ENCODE results near the gene ZP1. TPM values are rescaled to one million over a fixed set of nuclear protein-coding genes. Genes with fewer than 3 reads are reported as not detected.

ZP1 gene
- total RNA-seq, 4 donors from 2014 or later: 0.94 to 5.5 TPM; not detected in 2

DNA sequence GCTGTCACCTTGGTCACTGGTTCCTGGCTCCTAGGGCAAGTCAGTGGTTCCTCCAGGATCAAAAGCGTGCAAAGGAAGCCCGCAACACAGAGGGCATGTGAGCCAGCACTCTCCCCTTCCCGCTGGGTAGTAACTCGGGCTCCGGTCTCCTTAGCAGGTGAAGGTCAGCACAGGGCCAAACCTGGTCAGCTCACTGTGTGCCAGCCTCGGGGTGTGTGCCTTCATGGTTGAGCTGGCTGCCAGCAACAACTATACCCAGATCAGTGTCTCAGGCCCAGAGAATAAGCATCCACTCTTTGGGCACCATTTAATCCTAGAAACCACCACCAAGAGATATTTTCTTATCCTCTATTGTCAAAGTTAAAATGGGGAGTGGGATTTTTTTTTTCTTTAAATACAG is 41.6 kb upstream of the ZP1 start:
- Histone ChIP-seq H3K9me3 (no peaks in the 10 kb centered on the region), H3K4me3 (no peak overlapping the region), H3K4me1 (no peaks in the 10 kb centered on the region), H3K36me3 (no peaks in the 10 kb centered on the region), H3K27ac (no peak overlapping the region), H3K27me3 (no peaks in the 10 kb centered on the region)
- DNase-seq (ENCODE audit: low spot score in 2 of 2): no peak
- TF ChIP-seq EP300 (IDR thresholded peaks at IDR 0.05) (no peak), POLR2A (IDR thresholded peaks at IDR 0.05) (no peak), POLR2AphosphoS5 (IDR thresholded peaks at IDR 0.05) (no peak)
- TF ChIP-seq, protein P1, sequence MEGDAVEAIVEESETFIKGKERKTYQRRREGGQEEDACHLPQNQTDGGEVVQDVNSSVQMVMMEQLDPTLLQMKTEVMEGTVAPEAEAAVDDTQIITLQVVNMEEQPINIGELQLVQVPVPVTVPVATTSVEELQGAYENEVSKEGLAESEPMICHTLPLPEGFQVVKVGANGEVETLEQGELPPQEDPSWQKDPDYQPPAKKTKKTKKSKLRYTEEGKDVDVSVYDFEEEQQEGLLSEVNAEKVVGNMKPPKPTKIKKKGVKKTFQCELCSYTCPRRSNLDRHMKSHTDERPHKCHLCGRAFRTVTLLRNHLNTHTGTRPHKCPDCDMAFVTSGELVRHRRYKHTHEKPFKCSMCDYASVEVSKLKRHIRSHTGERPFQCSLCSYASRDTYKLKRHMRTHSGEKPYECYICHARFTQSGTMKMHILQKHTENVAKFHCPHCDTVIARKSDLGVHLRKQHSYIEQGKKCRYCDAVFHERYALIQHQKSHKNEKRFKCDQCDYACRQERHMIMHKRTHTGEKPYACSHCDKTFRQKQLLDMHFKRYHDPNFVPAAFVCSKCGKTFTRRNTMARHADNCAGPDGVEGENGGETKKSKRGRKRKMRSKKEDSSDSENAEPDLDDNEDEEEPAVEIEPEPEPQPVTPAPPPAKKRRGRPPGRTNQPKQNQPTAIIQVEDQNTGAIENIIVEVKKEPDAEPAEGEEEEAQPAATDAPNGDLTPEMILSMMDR (IDR thresholded peaks at IDR 0.05): no peak
- 86% methylated on average over 5 of the region's 6 CpGs for WGBS

DNA sequence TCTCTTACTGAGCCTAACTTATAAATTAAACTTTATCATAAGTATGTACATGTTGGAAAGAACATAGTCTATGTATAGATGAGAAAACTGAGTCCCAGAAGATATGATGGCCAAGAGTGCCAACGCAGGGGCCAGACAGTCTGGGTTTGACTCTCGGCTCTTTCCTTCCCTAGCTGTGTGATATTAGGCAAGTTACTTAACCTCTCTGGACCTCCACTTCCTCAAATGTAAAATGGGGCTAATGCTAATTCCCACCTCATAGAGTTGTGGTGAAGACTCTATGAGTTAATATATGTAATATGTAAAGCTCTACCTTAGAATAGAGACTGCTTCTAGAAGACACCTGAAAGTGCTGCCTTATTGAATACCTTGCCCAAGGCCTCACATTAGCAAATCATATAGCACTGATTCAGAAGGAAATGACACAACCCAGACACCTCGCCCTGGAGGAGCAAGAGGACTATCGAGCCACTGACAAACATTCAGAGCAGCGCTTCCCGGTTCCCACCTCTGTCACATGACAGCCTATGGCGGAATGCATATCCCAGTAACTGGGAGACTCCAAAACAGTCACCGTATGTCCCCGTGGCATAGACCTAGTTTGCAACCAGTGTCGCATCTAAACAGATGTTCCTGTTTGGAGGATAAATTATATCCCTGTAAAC is 36.7 kb upstream of the ZP1 start:
- H3K36me3 ChIP-seq: no peaks in the 10 kb centered on the region
- H3K9me3 ChIP-seq: no peaks in the 10 kb centered on the region
- DNase-seq (ENCODE audit: low spot score in 2 of 2): no peak
- TF ChIP-seq POLR2AphosphoS5 (IDR thresholded peaks at IDR 0.05) (no peak), EP300 (IDR thresholded peaks at IDR 0.05) (no peak), POLR2A (IDR thresholded peaks at IDR 0.05) (no peak)
- TF ChIP-seq, protein P1 (IDR thresholded peaks at IDR 0.05): no peak
- H3K27ac ChIP-seq: no peak overlapping the region
- WGBS: 38% methylated on average over 10 of the region's 10 CpGs
- peaks cover 5% of the 10 kb centered on the region for H3K4me1 ChIP-seq
- H3K4me3 ChIP-seq: no peak overlapping the region
- H3K27me3 ChIP-seq: peaks cover 6% of the 10 kb centered on the region

DNA sequence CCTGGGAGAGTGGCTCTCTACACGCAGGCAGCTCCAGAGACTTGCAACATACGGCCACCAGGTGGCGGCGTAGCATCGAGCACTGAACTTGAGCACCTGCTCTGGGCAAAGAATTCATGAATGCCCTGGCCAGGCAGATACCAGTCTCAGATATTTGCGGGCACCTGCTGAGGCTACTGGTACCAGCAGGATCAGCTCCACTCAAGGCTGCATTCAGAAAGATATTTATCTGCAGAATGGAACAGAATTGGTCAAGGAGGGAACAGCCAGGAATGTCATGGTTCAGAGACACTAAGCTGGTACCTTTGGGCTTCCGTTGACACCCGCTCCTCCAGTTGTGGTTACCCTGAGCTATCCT is 36.2 kb upstream of the ZP1 start:
- Histone ChIP-seq H3K36me3 (no peaks in the 10 kb centered on the region), H3K4me1 (peaks cover 5% of the 10 kb centered on the region), H3K9me3 (no peaks in the 10 kb centered on the region), H3K4me3 (no peak overlapping the region), H3K27ac (no peak overlapping the region), H3K27me3 (peaks cover 6% of the 10 kb centered on the region)
- DNase-seq (ENCODE audit: low spot score in 2 of 2): peak; percentile 83 to 90
- TF ChIP-seq POLR2AphosphoS5 (IDR thresholded peaks at IDR 0.05) (no peak), POLR2A (IDR thresholded peaks at IDR 0.05) (no peak), EP300 (IDR thresholded peaks at IDR 0.05) (no peak)
- TF ChIP-seq, protein P1 (IDR thresholded peaks at IDR 0.05): peak; percentile 87 to 88
- 10% methylated on average over 6 of the region's 8 CpGs for WGBS

DNA sequence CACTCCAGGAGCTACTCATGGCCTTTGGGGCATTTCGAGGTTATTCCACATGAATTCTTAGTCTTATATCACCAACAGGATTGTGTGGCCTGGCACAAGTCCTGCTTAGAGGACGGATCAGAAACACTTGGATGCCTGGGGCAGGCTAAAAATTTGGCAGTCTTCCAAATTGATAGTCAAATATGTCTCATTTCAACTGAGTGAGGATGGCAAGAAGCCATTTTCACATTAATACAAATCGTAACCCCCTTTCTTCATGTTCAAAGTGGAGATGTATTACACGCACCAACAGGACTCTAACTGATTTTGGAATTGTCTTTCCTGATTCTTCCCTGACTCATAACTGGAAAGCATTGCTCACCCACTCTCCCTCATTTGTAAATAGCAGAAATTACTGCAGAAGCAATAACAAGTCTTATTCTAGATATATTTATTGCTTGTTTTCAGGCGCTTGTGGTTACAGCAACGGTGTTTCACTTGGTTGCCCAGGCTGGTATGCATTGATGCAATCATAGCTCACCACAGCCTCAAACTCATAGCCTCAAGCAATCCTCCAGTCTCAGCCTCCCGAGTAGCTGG is 35.8 kb upstream of the ZP1 start:
- Histone ChIP-seq H3K9me3 (no peaks in the 10 kb centered on the region), H3K27ac (no peak overlapping the region), H3K4me3 (no peak overlapping the region), H3K36me3 (no peaks in the 10 kb centered on the region), H3K27me3 (peaks cover 6% of the 10 kb centered on the region), H3K4me1 (peaks cover 5% of the 10 kb centered on the region)
- WGBS: 31% methylated on average over 7 of the region's 7 CpGs
- TF ChIP-seq POLR2A (IDR thresholded peaks at IDR 0.05) (no peak), EP300 (IDR thresholded peaks at IDR 0.05) (no peak), POLR2AphosphoS5 (IDR thresholded peaks at IDR 0.05) (no peak)
- TF ChIP-seq, protein P1 (IDR thresholded peaks at IDR 0.05): no peak
- DNase-seq (ENCODE audit: low spot score in 2 of 2): no peak

DNA sequence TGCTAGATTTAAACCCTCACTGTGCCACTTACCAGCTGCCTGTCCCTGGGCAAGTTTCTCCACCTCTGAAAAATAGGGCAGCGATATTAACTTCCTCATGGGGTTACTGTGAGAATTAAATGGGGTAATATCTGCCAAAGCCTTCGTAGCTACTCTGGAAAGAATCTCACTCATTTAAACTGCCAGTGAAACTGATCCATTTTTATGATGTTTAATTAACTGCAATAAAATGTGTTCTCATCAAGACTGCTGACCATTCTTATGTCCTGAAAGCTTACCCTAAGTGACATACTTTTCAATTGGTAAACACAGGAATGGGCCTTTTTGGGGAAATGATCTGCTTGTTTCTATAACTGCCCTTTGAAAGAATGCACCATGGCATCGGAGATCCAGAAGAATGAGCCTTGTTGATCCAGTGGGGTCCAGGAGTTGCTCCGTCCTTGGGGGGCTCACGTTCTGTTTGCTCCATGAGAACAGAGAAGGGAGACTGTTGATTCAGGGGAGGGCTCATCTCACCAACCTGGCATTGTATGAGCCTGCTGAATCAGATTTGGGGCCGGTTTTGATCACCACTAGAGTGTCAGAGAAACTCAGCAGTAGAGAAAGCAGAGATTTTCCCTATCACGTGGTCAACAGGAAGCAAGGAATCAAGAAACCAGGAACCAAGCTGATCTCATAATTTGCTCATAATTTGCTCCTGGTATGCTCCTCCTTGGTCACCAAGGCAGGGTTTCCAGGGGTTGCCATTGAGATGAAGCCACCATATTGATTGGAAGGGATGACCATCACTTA is 32.4 kb upstream of the ZP1 start:
- Histone ChIP-seq H3K36me3 (no peaks in the 10 kb centered on the region), H3K27ac (no peak overlapping the region), H3K4me3 (no peak overlapping the region), H3K27me3 (peaks cover 6% of the 10 kb centered on the region), H3K4me1 (peaks cover 5% of the 10 kb centered on the region), H3K9me3 (no peaks in the 10 kb centered on the region)
- DNase-seq (ENCODE audit: low spot score in 2 of 2): no peak
- TF ChIP-seq POLR2A (IDR thresholded peaks at IDR 0.05) (no peak), POLR2AphosphoS5 (IDR thresholded peaks at IDR 0.05) (no peak), EP300 (IDR thresholded peaks at IDR 0.05) (no peak)
- TF ChIP-seq, protein P1 (IDR thresholded peaks at IDR 0.05): no peak
- 65% methylated on average over 7 of the region's 7 CpGs for WGBS
